Measurements from ENCODE around the gene ITPR2.

DNA sequence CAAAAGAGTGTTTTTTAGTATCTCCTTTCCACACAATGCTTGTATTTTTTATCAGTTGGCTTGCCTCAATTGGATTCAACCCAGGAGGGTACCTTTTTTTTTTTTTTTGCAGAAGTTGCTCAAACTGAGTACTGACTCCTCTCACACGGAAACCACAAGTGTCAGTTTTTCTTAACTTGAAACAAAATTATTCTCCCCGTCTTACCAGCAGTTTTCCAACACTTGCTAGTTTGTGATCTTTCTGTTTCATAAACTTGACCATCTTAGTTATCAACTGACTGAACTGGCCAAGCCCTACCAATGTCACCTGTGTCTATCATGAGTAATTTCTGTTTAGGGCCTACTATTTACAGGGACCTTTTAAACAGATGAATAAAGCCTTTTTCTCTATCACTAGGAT, 34.1 kb upstream of the ITPR2 start:
- TF ChIP-seq POLR2A (IDR thresholded peaks at IDR 0.05; ENCODE audit: low read depth, low read length): no peak
- TF ChIP-seq POLR2AphosphoS5 (IDR thresholded peaks at IDR 0.05; ENCODE audit: low read depth, low read length): no peak
- TF ChIP-seq TAF1 (IDR thresholded peaks at IDR 0.05; ENCODE audit: borderline replicate concordance, low read depth, low read length): no peak

All from GM12892 (cell line).